HG03565 (cell line): ENCODE results near the gene SLC47A1.
"Not testable (repeated sequence)": the region's sequence is repeated elsewhere in the genome, so short reads cannot be mapped to it uniquely, and the experiment has no call there.

Experiments used
- ATAC-seq: cut with Tn5 transposase; IDR thresholded peaks from one replicate; pipeline ENCODE4 v1.9.1; 2021; ENCODE audit warnings: mild to moderate bottlenecking, moderate library complexity; ENCODE audit not compliant: unreplicated experiment

SLC47A1 gene

DNA sequence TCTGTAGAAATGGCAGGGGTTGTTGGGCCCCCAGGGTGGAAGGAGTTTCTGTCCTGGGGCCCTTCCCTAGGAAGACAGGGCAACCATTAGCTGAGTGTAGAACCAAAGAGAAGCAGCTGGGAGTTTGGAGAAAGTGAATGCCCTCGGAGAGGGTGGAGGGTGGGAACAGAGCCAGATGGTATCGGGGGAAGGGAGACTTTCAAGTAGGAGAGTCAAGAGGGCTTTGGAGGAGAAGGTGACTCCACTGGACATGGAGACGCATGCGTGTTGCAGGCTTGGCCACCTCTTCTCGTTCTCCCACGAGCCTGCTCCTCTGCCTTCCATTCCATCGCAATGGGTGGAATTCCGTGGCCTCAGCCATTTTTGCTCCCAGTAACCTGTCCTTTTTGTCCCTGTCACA lies 19.4 kb downstream of the SLC47A1 start:
- no peak for ATAC-seq

DNA sequence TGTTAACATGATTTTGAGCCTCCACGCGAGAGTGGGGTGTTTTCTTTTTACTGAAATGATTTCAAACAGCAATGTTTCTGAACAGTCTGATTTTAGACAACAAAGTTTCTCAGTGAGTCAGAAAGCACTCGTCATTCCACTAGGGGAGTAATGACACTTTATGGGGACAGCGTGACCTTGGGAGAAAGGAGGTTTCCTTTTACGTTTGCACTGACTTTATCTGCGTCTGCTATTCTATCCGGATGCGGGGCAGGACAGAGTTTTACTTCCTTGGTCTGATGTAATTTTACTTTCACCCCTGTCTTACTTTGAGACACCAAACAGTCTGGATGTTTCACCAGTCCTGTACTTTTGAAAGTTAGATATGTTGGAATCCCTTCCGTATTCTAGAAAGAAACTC lies 20.7 kb downstream of the SLC47A1 start:
- ATAC-seq, result no peak

DNA sequence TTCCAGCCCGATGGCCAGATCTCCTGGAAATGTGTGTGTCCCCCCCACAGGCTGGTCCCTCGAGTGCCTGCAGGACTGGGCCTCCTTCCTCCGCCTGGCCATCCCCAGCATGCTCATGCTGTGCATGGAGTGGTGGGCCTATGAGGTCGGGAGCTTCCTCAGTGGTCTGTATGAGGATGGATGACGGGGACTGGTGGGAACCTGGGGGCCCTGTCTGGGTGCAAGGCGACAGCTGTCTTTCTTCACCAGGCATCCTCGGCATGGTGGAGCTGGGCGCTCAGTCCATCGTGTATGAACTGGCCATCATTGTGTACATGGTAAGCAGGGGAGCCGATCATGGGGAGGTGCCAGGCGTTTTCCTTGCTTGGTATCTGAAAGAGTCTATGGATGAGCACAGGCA lies 22.1 kb downstream of the SLC47A1 start:
- ATAC-seq, result no peak

DNA sequence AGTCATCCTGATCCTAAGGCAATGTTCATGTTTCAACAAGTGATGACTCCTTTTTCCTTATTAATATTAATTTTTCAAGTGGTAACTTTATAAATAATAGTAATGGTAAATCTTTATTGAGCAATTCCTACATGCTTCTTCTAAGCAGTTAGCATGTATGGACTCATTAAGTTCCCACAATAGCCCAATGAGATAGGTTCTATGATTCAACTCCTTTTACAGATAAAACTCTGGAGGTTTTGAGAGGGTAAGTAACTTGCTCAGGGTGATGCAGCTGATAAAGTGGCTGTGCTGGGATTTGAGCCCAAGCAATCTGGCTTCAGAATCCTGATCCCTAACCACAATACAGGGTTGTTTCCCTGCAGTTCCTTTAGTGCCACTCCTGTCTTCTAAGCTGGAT lies 25.3 kb downstream of the SLC47A1 start:
- no peak for ATAC-seq

DNA sequence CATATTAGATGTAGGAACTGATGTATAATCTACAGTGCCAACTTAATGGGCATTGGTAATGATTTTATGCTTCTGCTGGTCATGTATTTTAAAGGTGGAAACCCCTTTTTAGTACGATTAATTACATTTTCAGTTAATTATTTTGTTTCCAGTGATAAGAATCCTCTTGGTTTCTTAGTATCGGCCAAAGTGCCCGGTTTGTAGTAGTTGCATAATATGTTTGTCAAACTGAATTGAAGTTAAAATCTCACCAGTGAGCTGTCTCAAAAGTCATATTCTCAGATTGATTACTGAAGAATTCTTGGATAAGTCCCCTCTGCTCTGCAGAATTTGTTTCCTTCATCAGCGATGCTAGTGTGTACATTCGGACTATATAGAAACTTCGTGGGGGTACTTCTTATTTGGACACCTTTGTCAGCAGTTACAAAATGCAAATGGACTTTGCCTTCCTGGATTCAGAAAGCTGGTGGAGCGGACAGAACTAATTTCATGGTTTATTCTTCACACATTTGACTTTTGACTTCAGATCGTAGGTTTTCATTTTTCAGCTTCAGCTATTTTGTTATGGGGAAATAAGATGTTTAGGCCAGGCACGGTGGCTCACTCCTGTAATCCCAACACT lies 28.2 kb downstream of the SLC47A1 start:
- no peak for ATAC-seq

DNA sequence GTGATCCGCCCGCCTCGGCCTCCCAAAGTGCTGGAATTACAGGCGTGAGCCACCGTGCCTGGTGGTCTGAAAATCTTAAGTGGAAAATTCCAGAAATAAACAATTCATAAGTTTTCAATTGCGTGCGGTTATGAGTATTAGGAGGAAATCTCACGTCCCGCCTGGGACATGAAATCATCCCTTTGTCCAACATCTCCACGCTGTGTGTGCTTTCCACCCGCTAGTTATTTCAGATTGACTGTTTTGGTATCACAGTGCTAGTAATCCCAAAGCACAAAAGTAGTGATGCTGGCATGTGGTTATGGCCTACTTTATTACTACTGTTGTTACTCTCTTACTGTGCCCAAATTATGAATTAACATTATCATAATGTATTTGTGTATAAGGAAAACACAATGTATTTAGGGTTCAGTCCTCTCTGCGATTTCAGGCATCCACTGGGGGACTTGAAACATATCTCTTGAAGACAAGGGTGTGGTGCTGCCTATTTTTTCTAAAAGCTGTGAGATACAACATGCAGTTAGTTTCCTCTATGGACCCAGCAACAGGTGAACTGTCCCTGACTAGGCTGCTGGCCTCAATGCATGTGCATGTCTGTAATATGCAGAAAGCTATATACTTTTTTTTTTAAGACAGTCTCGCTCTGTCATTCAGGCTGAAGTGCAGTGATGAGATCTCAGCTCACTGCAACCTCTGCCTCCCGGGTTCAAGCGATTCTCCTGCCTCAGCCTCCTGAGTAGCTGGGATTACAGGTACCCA lies 32.3 kb downstream of the SLC47A1 start:
- no peak for ATAC-seq

DNA sequence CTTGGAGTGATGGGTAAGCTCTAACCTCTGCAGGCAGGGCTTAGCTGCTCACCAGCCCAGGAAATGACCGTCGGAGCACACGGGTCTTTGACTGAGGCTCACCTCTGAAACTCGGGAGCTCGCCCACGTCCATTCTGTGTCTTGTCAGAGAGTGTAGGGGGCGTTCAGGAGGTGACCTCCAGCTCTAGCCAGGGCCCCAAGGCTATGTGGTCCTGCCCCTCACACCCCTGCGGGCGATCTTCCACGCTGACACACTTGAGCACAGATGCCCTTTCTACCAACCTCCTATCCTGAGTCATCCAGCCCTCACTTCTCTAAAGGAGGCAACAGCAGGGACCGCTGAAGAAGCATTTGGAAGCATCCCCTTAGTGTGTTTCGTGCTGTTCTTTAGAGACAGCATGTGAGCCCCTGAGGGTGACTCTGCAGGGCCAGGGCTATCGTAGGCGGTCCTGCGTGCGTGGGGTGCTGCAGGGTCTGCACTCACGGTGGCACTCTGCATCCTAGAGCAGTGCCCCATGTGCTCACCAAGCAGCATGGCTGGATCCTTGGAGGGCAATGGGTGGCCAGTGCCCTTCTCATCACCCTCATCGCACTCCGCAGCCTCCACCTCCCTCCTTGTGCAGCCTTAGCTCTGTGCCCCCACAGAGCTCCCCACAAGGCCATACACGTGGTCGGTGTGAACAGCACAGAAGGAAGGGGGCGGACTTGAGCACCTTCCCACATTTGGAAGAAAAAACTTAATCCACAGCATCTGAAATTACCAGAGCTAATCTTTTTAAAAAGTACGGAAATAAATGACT lies 33.8 kb downstream of the SLC47A1 start:
- no peak for ATAC-seq

DNA sequence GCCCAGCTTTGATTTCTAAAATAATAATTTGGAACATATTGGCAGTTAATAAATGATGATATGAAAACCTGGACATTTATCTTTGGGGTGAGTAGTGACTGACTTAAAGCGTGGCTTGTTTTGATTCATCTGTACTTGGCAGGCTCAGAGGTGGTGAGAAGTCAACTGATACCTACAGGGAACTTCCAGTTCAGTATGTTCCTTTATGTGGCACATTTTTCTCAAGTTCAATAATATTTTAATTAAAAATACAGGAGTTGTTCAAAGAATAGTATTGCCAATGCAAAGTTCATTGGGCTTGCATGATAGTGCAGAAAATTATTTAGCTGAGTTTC lies 34.3 kb downstream of the SLC47A1 start:
- no peak for ATAC-seq

DNA sequence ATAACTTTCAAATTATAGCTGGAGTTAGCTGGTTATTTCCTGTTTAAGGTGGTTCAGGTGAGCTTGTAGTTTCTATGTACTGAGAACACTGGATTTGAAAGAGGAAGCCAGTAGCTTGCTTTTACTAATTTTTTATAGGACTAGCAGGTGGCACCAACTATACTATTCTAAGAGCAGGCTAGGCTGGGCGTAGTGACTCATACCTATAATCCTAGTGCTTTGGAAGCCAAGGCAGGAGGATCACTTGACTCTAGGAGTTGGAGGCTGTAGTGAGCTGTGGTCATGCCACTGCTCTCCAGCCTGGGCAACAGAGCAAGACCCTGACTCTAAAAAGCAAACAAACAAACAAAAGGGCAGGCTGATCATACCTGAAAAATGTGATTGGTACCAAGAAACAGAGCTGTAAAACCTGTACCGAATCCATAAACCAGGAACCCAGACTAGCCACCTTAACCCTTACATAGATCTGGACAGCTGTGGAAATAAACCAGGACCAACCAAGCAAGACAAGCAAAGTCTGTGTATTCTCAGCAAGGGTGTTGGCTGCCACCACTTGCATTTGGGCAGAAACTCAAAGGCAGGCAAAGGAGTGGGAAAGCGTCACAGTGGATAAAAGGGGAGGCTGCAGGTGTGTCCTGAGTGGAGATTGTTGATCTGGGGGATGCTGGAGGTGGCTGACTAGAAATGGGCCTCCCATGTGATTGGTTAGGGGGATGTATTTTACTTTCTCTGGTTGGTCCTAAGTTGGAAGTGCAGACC lies 36.3 kb downstream of the SLC47A1 start:
- ATAC-seq, result no peak

DNA sequence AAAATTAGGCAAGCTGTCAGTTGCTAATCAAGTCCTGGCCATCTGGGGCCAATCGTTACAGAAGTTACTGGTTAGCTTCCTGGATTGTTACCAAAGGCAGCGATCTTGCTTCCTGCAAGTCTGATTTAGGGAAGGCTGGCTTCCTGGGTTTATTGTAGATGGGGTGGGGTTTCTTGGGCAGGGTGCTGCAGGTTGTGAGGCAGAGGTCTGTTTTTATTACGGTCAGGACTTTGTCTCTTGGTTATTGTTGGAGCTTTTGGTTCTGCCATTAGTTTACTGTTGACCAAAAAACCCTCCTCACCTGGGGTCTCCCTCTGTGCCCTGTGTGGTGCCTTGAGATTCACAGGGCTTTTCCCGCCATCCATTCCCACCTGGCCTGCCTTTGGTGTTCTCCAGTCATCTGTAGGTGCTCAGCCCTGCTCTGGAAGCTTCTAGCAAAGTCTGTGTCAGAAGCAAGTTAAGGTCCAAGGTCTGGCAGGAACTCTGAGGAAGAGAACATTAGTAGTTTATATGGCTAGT lies 36.9 kb downstream of the SLC47A1 start:
- ATAC-seq, result no peak

DNA sequence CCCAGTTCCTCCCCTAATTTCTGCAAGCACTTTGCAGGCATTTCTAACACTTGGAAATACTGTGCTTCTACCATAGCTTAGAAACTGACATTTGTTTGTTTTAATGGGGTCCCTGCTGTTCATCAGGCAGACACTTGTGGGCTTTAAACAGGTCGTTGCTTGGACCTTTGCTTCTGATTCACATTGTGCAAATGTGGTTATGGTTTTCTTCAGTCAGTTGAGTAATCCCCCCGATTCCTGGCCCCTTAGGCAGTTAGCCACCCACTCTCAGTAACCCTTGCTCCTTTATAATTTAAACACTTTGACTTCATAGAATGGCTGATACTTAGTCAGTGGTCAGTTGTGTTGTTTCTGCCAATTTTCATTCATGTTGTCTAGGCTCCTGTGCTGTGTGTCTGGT lies 39.4 kb downstream of the SLC47A1 start:
- no peak for ATAC-seq

DNA sequence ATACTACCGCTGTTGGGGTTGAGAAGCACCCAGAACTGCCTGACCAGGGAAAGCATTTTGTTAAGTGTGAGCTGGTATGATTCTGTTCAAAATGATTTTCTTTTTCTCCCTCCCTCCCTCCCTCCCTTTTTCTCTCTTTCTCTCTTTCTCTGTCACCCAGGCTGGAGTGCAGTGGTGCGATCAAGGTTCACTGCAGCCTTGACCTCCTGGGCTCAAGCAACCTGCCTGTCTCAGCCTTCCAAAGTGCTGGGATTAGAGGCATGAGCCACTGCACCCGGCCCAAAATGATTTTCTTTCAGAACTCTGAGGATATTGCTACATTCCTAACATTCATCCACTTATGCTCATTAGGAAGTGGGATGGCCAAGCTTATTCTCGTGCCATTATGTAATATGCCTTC lies 41.3 kb downstream of the SLC47A1 start:
- ATAC-seq, result no peak

DNA sequence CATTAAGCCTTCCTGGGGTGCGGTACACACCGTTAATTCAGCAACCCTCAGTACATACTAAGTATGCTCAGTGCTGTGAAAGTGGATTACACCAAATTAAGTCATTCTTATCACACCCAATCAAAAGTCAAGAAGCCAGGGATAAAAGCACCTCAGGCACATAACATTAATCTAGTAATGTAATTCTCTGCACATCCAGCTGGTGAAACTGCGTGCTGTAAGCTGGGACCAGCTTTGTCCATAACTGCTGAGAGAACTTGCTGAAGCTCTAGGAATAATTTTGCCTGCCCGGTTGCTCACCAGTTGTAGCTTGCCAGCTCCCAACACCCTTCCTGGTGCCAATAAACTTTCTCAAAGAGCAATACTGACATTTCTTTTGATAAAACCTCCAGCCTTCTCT lies 44.9 kb downstream of the SLC47A1 start:
- no peak for ATAC-seq

DNA sequence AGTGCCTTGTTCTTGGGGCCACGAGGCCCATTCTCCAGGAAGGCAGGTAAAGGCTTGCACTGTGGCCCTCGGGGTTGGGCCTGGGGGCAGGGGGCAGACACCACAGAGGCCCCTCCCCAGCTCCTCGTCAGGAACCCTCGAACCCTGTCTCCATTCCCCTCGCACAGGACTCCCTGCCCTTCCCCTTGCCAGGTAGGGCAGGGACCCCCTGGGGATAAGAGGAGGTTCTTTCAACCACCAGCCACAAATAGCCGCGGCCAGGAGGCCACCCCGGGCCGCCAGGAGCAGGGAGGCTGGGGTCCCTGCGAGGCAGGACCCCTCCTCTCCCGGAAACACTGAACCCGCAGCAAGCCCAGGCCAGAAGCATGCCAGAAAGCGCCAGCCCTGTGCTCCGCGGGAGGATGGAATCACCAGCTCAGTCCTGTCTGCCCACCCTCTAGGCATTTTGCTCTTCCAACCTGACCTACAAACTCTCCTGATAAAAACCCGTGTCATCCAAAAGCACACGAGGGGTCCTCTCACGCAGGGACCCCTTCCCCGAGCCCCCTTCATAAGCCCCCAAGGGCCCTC lies 45.6 kb downstream of the SLC47A1 start:
- no peak for ATAC-seq

DNA sequence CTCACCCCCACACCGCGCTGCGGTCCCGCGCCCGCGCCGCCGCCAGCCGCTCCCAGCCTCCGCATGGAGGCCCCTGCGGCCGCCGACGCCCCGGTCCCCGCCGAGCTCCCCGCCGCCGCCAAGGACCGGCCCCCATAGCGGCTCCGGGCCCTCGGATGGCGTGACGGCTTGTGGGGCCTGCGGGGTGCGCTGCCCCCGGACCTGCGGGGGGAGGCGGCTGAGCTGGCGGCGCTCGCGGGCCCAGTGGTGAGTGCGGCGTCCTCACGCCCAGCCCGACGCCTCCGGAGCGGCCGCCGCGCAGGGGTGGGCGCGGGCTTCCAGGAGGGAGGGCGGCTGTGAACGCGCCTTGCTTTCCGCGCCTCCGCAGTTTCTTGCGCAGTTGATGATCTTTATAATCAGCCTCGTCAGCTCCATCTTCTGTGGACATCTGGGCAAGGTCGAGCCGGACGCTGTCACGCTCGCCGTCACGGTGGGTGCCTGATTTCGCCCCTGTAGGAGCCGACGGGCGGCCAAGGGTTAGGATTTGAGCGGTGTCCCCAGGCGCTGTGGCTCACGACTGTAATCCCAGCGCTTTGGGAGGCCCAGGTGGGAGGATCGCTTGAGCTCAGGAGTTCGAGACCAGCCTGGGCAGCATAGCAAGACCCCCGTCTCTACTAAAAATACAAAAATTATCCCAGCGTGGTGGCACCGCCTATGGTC lies 46.4 kb downstream of the SLC47A1 start:
- no peak for ATAC-seq

DNA sequence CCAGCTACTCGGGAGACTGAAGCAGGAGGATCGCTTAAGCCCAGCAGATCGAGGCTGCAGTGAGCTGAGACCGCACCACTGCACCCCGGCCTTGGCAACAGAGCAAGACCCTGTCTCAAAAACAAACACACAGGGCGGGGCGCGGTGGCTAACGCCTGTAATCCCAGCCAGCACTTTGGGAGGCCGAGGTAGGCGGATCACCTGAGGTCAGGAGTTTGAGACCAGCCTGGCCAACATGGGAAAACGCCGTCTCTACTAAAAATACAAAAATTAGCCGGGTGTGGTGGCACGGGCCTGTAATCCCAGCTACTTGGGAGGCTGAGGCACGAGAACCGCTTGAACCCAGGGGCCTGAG lies 46.9 kb downstream of the SLC47A1 start:
- not testable (repeated sequence) for ATAC-seq

DNA sequence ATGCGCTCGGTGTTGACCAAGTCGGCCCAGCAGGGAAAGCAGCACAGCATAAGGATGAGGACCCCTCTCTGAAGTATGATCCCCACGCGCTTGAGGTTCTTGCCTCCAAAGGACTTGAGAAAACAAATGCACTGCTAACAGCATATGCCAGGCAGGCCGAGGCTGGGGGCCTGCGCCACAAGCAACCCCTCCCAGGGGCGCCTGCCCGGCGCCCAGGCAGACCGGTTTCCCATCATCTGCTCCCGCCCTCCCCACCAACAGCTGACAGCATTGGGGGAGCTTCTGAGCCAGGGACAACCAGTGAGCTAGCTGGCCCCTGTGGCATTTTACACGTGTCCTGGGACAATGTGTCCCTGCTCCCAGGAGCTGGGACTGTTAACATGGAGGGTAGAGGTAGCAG lies 48.5 kb downstream of the SLC47A1 start:
- ATAC-seq, result not testable (repeated sequence)

DNA sequence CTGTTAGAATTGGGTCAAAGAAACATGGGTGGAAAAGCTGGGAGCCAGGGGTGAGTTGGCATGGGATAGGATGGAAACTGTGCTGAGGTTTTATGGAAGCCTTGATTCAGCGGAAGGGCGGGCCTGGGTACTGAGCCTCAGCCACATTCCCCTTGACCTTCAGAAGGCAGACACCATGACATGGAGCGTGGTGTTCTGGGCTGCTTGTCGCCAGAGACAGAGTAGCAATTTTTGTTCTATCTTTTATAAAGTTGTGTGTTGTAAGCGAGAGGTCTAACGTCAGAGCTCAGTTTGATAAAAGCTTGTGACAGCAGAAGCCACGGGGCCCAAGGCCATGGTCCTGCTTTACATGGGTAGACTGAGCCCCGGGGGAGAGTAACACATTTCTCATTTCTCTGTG lies 50.2 kb downstream of the SLC47A1 start:
- no peak for ATAC-seq

DNA sequence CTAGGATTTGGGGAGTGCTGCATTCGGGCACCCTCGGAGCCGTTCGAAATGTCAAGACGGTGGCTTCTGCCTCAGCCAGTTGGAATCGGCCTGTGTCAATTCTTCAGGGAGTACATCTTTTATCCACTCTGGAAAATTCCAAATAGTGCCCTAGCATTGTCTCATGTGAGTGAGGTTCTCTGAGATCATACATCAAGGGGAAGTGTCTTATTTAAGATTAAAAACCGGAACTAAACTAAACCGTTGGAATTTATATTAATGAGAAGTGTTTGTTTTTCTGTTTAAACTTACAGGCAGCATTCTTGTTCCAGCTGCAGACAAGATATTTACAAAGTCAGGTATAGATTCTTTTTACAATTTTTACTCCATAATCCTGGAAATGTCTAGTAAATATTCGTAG lies 56.8 kb downstream of the SLC47A1 start:
- no peak for ATAC-seq

DNA sequence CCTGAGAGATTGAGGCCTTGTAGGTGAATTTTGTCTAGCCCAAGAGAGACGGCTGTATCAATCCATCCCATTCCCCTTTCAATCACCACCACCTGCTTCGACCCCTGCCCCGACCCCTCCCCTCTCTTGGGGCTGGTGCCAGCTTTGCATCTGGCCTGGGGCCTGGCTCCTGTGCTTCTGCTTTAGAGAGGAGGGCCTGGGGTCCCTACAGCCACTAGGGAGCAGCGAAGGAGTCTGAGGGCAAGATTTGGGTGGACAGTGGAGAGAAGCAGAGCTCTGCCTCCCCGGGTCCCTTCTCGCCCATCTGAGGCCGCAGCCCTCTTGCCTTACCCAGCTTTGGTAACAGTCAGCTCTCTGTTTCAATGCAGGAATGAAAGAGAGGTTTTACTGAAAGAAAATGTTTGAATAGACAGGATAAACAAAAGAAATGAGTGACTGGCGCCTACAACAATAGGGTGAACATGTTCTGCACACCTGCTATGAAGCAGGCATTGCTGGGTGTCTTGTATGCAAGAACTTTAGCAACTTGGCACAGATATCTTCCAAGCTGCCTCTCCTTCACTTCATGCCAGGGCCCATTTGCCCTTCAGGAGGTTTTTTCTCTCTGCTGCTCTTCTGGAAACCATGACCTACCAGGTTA lies 57.4 kb downstream of the SLC47A1 start:
- ATAC-seq, result no peak
